A549 (cell line): ENCODE results near the gene CLEC2L. TPM values are rescaled to one million over a fixed set of nuclear protein-coding genes. Genes with fewer than 3 reads are reported as not detected.

Experiments
- ATAC-seq, 2 experiments: fragments of 200-7000 bp in 1 of 2; fragments of >200 bp in 1 of 2; cut with Nextera tagmentation in 1 of 2; cut with Tn5 transposase in 1 of 2; 3 replicates each; pipeline versions ENCODE4 v1.8.0 to v1.9.1; 2018 to 2020; ENCODE audit warnings: mild to moderate bottlenecking in 1 of 2, moderate library complexity in 1 of 2
- CTCF ChIA-PET: fragments of 300-600 bp; sonication (Branson Sonifier 250); formaldehyde crosslinking; extraction: SDS; loops from one replicate; lab custom pipeline; 2021; ENCODE audit warnings: antibody characterized with exemption, inconsistent platforms; lab: Yijun Ruan, JAX
- POLR2A ChIA-PET: fragments of 350-600 bp; formaldehyde crosslinking; extraction: SDS; loops from one replicate; lab custom pipeline; 2021; ENCODE audit warnings: antibody characterized with exemption, inconsistent platforms; lab: Yijun Ruan, JAX
- DNase-seq, 2 experiments: peaks; one replicate each; pipeline versions ENCODE4 v3.0.0 to v3.0.0-alpha.2; 2011 to 2016; ENCODE audit warnings: low read depth in 1 of 2, low spot score in 1 of 2
- FAIRE-seq: peaks from 2 replicates; lab custom pipeline; 2011; peaks lifted over from hg19 to GRCh38; lab: Jason Lieb, UNC
- H3K27ac ChIP-seq, 2 experiments: fragments of >200 bp; sonication (Bioruptor Twin); formaldehyde crosslinking; 3 replicates each; pipeline ENCODE4 v1.5.1; 2016 to 2017
- H3K4me1 ChIP-seq: fragments of >200 bp; sonication (Bioruptor Twin); formaldehyde crosslinking; 3 replicates; pipeline ENCODE4 v1.6.1; 2016
- H3K4me2 ChIP-seq: fragments of >200 bp; sonication (Bioruptor Twin); formaldehyde crosslinking; 3 replicates; pipeline ENCODE4 v1.6.1; 2016
- H3K4me3 ChIP-seq: fragments of >200 bp; sonication (Bioruptor Twin); formaldehyde crosslinking; 3 replicates; pipeline ENCODE4 v1.5.1; 2016
- H3K9me3 ChIP-seq: fragments of >200 bp; sonication (Bioruptor Twin); formaldehyde crosslinking; 3 replicates; pipeline ENCODE4 v1.6.1; 2016
- ATOH8 ChIP-seq: fragments of 250-450 bp; sonication (Bioruptor Pico); IDR thresholded peaks from 2 replicates; pipeline ENCODE4 v1.5.0; 2020; ENCODE audit warnings: low read depth, mild to moderate bottlenecking, moderate library complexity
- BHLHE40 ChIP-seq: IDR thresholded peaks from 2 replicates; pipeline ENCODE4 v1.6.1; 2012; ENCODE audit warnings: low read depth, low read length, inconsistent platforms
- CBX8 ChIP-seq: fragments of 200-600 bp; sonication (generic); IDR thresholded peaks from 2 replicates; pipeline ENCODE4 v1.6.1; 2016
- CEBPB ChIP-seq, 2 experiments: fragments of >200 bp in 1 of 2; sonication (Bioruptor Twin) in 1 of 2; formaldehyde crosslinking in 1 of 2; IDR thresholded peaks; 2 replicates each; pipeline ENCODE4 v1.6.1; 2012 to 2016
- EHF ChIP-seq: fragments of 250-450 bp; sonication (Bioruptor Pico); IDR thresholded peaks from 2 replicates; pipeline ENCODE4 v1.5.0; 2020; ENCODE audit warnings: mild to moderate bottlenecking
- ESRRA ChIP-seq: fragments of 150-350 bp; IDR thresholded peaks from 2 replicates; pipeline ENCODE4 v1.6.1; 2014; ENCODE audit warnings: mild to moderate bottlenecking, low read length, borderline replicate concordance
- FOSB ChIP-seq: fragments of 250-450 bp; sonication (Bioruptor Pico); IDR thresholded peaks from 2 replicates; pipeline ENCODE4 v1.5.0; 2020; ENCODE audit warnings: mild to moderate bottlenecking, moderate library complexity
- FOSL2 ChIP-seq, 2 experiments: fragments of 450-650 bp in 1 of 2; fragments of >200 bp in 1 of 2; sonication (Bioruptor Twin) in 1 of 2; formaldehyde crosslinking; IDR thresholded peaks; 2 replicates each; pipeline versions ENCODE4 v1.5.0 to v1.6.1; 2016 to 2020; ENCODE audit warnings: mild to moderate bottlenecking in 1 of 2, moderate library complexity in 1 of 2
- GATA3 ChIP-seq: IDR thresholded peaks from 2 replicates; pipeline ENCODE4 v1.6.1; 2012; ENCODE audit warnings: borderline replicate concordance
- HDAC2 ChIP-seq: fragments of 200-600 bp; sonication (generic); IDR thresholded peaks from 2 replicates; pipeline ENCODE4 v1.6.1; 2016
- HES2 ChIP-seq: fragments of >200 bp; sonication (Bioruptor Twin); formaldehyde crosslinking; IDR thresholded peaks from 2 replicates; pipeline ENCODE4 v1.6.1; 2016
- JUN ChIP-seq, 2 experiments: fragments of >200 bp; sonication (Bioruptor Twin); formaldehyde crosslinking; IDR thresholded peaks; 2 replicates in 1 of 2; 3 replicates in 1 of 2; pipeline ENCODE4 v1.6.1; 2016 to 2017
- KDM1A ChIP-seq: fragments of 200-600 bp; sonication (generic); IDR thresholded peaks from 2 replicates; pipeline ENCODE4 v1.6.1; 2016; ENCODE audit warnings: low read depth, mild to moderate bottlenecking
- MAFK ChIP-seq: fragments of 450-650 bp; IDR thresholded peaks from 2 replicates; pipeline ENCODE4 v1.6.1; 2014; ENCODE audit not compliant: partially characterized antibody
- MAX ChIP-seq: IDR thresholded peaks from 2 replicates; pipeline ENCODE4 v1.6.1; 2012
- PHF8 ChIP-seq: fragments of 200-600 bp; sonication (generic); IDR thresholded peaks from 2 replicates; pipeline ENCODE4 v1.6.1; 2016; ENCODE audit warnings: low read depth, mild to moderate bottlenecking, antibody characterized with exemption, moderate library complexity, borderline replicate concordance
- POLR2A ChIP-seq: IDR thresholded peaks from 2 replicates; pipeline ENCODE4 v1.6.1; 2012; ENCODE audit warnings: mild to moderate bottlenecking, low read length
- POLR2AphosphoS2 ChIP-seq: conservative IDR thresholded peaks from 2 replicates; pipeline ENCODE4 v1.6.1; 2012; ENCODE audit warnings: low read length, improper control_type of control experiment, inconsistent platforms
- RNF2 ChIP-seq: fragments of 200-600 bp; sonication (generic); IDR thresholded peaks from 2 replicates; pipeline ENCODE4 v1.6.1; 2016; ENCODE audit warnings: low read depth, mild to moderate bottlenecking, antibody characterized with exemption, moderate library complexity, borderline replicate concordance
- SREBF2 ChIP-seq: fragments of 450-650 bp; IDR thresholded peaks from 2 replicates; pipeline ENCODE4 v1.6.1; 2014; ENCODE audit warnings: mild to moderate bottlenecking, moderate library complexity
- TP53 ChIP-seq: fragments of 250-450 bp; sonication (Bioruptor Pico); IDR thresholded peaks from 2 replicates; pipeline ENCODE4 v1.5.0; 2021; ENCODE audit warnings: mild to moderate bottlenecking, moderate library complexity
- ZFP36 ChIP-seq: fragments of 450-650 bp; IDR thresholded peaks from 2 replicates; pipeline ENCODE4 v1.6.1; 2014; ENCODE audit warnings: borderline replicate concordance; ENCODE audit not compliant: partially characterized antibody
- ZNF302 ChIP-seq: fragments of 250-450 bp; sonication (Bioruptor Pico); IDR thresholded peaks from 2 replicates; pipeline ENCODE4 v1.9.0; 2021; ENCODE audit warnings: inconsistent platforms, mild to moderate bottlenecking, moderate library complexity
- ZSCAN20 ChIP-seq: fragments of 250-450 bp; sonication (Bioruptor Pico); IDR thresholded peaks from 2 replicates; pipeline ENCODE4 v1.8.0; 2022; ENCODE audit warnings: mild to moderate bottlenecking, moderate library complexity
- WGBS: methylation state at CpG from one replicate; pipeline ENCODE4 v1.1.6; 2017; ENCODE audit errors: missing lambda C conversion rate; 5-methylcytosine and 5-hydroxymethylcytosine counted together
- polyA plus RNA-seq, 4 experiments: library from polyadenylated mRNA; depleted of rRNA in 3 of 4; stranded (reverse); fragments of >200 nt; fragmentation: RNase III in 1 of 4; extraction: RNeasy Plus Mini Kit Qiagen cat#74134 plus additional on column Dnase treatment in 1 of 4; gene quantifications; 2 replicates in 3 of 4; 3 replicates in 1 of 4; pipeline ENCODE4 v1.2.3, GENCODE V29; 2011 to 2017
- TF ChIP-seq, protein P1 (sequence below): fragments of >200 bp; sonication (Bioruptor Twin); formaldehyde crosslinking; IDR thresholded peaks from 3 replicates; pipeline ENCODE4 v1.5.1; 2016
- TF ChIP-seq, protein P2 (sequence below): fragments of >200 bp; sonication (Bioruptor Twin); formaldehyde crosslinking; IDR thresholded peaks from 3 replicates; pipeline ENCODE4 v1.6.1; 2016
- TF ChIP-seq, protein P3 (sequence below): fragments of 250-450 bp; sonication (Bioruptor Pico); IDR thresholded peaks from 2 replicates; pipeline ENCODE4 v1.5.0; 2021; ENCODE audit warnings: mild to moderate bottlenecking, moderate library complexity, borderline replicate concordance
- TF ChIP-seq, protein P4 (sequence below): IDR thresholded peaks from 2 replicates; pipeline ENCODE4 v1.6.1; 2012; ENCODE audit warnings: low read depth, borderline replicate concordance

CLEC2L gene
- polyA plus RNA-seq, 2 of the 4 experiments (the other 2 are of a cell fraction): 0.28 TPM; not detected in 1

DNA sequence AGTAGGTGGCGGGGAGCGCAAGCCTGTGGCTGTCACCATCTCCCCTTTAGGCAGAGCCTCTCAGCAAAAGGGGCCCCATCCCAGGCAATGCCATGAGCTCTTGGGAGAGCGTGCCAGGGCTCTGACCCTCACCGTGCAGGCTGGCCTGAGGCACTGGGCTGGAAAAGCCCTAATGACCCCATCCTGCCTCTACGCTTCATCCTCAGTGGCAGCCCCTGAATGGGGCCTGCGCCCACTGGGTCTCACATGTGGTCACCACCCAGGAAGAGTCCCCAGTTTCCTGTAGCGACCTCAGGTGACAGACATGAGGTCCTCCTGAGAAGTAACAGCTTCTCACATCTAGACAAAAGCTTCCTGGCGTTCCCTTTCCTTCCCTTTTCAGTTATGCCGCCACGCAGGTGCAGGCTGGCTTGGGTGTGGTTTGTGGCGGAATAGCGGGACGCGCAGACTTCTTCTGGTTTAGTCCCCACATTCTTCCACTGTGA is 59.2 kb downstream of the CLEC2L start:
- 91% methylated on average over 13 of the region's 14 CpGs for WGBS
- TF ChIP-seq ZSCAN20 (CRISPR knock-in tag) (no peak), ZFP36 (no peak), GATA3 (no peak), ZNF302 (CRISPR knock-in tag) (no peak), RNF2 (no peak), MAX (no peak), ESRRA (no peak), CBX8 (no peak), FOSB (CRISPR knock-in tag) (no peak), PHF8 (no peak), FOSL2 (IDR thresholded peaks at IDR 0.05) (no peak), FOSL2 (CRISPR knock-in tag; IDR thresholded peaks at IDR 0.05) (no peak), POLR2AphosphoS2 (no peak), BHLHE40 (no peak)
- TF ChIP-seq, protein P1, sequence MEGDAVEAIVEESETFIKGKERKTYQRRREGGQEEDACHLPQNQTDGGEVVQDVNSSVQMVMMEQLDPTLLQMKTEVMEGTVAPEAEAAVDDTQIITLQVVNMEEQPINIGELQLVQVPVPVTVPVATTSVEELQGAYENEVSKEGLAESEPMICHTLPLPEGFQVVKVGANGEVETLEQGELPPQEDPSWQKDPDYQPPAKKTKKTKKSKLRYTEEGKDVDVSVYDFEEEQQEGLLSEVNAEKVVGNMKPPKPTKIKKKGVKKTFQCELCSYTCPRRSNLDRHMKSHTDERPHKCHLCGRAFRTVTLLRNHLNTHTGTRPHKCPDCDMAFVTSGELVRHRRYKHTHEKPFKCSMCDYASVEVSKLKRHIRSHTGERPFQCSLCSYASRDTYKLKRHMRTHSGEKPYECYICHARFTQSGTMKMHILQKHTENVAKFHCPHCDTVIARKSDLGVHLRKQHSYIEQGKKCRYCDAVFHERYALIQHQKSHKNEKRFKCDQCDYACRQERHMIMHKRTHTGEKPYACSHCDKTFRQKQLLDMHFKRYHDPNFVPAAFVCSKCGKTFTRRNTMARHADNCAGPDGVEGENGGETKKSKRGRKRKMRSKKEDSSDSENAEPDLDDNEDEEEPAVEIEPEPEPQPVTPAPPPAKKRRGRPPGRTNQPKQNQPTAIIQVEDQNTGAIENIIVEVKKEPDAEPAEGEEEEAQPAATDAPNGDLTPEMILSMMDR: no peak
- Histone ChIP-seq H3K27ac (no peak overlapping the region), H3K4me1 (no peaks in the 10 kb centered on the region), H3K9me3 (no peaks in the 10 kb centered on the region), H3K4me2 (no peak overlapping the region), H3K4me3 (no peak overlapping the region)
- CTCF ChIA-PET: interaction anchor here (1.0 to 4.3 kb wide), 3 partner anchors 37 to 420 kb away, joined by 4 to 16 read pairs (median 11); no protein-coding TSS in a partner anchor
- FAIRE-seq: no peak
- no peak for DNase-seq
- POLR2A ChIA-PET: no interaction called here
- ATAC-seq: no peak

DNA sequence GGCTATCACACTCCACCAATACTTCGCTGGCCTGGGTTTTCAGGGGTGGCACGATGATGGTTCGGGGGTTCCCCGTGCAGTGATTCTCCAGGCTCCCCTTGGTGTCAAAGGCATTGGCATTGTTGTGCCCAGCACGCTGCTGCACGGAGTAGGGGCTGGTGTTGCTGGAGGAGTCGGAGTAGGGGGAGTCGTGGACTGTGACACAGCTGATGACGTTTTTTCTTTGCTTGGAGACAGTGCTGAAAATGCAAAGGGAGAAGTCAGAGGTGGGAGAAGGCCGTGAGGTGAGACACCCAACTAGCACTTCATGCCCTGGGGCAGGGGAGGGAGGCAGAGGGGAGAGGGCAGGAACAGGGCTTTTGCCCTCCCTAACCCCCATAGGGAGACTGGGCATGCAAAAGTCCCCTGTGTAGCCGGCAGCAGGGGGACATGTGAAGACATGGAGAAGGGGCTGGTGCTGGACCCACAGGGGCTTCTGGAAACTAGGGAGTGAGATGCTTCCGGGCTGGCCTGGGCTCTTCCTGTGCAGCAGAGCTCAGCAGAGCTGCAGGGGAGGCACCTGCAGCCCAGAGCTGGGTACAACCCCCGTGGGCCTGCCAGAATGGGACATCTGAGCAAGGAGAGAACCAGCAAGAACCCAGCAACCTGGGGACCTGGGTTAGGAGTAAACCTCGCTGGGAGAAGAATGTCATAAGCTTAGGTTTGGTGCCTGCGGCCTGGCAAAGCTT is 60.5 kb downstream of the CLEC2L start:
- TF ChIP-seq ZNF302 (CRISPR knock-in tag) (no peak), HES2 (no peak), POLR2A (no peak), MAFK (no peak), SREBF2 (no peak), POLR2AphosphoS2 (no peak), CBX8 (no peak), JUN (IDR thresholded peaks at IDR 0.05) (no peak), CEBPB (IDR thresholded peaks at IDR 0.05) (no peak), TP53 (CRISPR knock-in tag) (no peak), KDM1A (no peak), GATA3 (no peak), RNF2 (no peak), EHF (CRISPR knock-in tag) (no peak), HDAC2 (no peak), ATOH8 (no peak)
- TF ChIP-seq, protein P2, sequence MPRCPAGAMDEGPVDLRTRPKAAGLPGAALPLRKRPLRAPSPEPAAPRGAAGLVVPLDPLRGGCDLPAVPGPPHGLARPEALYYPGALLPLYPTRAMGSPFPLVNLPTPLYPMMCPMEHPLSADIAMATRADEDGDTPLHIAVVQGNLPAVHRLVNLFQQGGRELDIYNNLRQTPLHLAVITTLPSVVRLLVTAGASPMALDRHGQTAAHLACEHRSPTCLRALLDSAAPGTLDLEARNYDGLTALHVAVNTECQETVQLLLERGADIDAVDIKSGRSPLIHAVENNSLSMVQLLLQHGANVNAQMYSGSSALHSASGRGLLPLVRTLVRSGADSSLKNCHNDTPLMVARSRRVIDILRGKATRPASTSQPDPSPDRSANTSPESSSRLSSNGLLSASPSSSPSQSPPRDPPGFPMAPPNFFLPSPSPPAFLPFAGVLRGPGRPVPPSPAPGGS: no peak
- TF ChIP-seq, protein P3, sequence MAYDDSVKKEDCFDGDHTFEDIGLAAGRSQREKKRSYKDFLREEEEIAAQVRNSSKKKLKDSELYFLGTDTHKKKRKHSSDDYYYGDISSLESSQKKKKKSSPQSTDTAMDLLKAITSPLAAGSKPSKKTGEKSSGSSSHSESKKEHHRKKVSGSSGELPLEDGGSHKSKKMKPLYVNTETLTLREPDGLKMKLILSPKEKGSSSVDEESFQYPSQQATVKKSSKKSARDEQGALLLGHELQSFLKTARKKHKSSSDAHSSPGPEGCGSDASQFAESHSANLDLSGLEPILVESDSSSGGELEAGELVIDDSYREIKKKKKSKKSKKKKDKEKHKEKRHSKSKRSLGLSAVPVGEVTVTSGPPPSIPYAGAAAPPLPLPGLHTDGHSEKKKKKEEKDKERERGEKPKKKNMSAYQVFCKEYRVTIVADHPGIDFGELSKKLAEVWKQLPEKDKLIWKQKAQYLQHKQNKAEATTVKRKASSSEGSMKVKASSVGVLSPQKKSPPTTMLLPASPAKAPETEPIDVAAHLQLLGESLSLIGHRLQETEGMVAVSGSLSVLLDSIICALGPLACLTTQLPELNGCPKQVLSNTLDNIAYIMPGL (CRISPR knock-in tag): no peak
- TF ChIP-seq, protein P4, sequence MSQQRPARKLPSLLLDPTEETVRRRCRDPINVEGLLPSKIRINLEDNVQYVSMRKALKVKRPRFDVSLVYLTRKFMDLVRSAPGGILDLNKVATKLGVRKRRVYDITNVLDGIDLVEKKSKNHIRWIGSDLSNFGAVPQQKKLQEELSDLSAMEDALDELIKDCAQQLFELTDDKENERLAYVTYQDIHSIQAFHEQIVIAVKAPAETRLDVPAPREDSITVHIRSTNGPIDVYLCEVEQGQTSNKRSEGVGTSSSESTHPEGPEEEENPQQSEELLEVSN: no peak
- ChIA-PET POLR2A (no interaction called here), CTCF (interaction anchor here (0.6 to 4.3 kb wide), 5 partner anchors 9 to 418 kb away, joined by 3 to 16 read pairs (median 10); no protein-coding TSS in a partner anchor)
- Histone ChIP-seq H3K27ac (no peak overlapping the region), H3K9me3 (no peaks in the 10 kb centered on the region), H3K4me1 (no peaks in the 10 kb centered on the region), H3K4me3 (no peak overlapping the region), H3K4me2 (no peak overlapping the region)
- no peak for DNase-seq
- WGBS: 88% methylated on average over 15 of the region's 15 CpGs
- no peak for FAIRE-seq
- no peak for ATAC-seq
